ENCODE results near the gene RGS6. TPM values are rescaled to one million over a fixed set of nuclear protein-coding genes. Genes with fewer than 3 reads are reported as not detected.

The RGS6 gene
- total RNA-seq, 2 donors from 2014 or later: 0.08 TPM; not detected in 1

GRCh38 chr14:72483311-72483710 lies 551.1 kb downstream of the RGS6 start:
- H3K36me3 Mint-ChIP-seq: peaks cover 23% of the 10 kb centered on the region
- no peak for ATAC-seq
- H3K27me3 Mint-ChIP-seq: no peaks in the 10 kb centered on the region
- no peak for DNase-seq (ENCODE audit: low spot score)
- H3K4me3 Mint-ChIP-seq: no peak overlapping the region
- H3K9me3 Mint-ChIP-seq: peaks cover 7% of the 10 kb centered on the region
- H3K27ac Mint-ChIP-seq: no peak overlapping the region
- H3K4me1 Mint-ChIP-seq (ENCODE audit: low read depth in 2 of 2): peaks cover 32 to 42% of the 10 kb centered on the region in 2 donors

DNA sequence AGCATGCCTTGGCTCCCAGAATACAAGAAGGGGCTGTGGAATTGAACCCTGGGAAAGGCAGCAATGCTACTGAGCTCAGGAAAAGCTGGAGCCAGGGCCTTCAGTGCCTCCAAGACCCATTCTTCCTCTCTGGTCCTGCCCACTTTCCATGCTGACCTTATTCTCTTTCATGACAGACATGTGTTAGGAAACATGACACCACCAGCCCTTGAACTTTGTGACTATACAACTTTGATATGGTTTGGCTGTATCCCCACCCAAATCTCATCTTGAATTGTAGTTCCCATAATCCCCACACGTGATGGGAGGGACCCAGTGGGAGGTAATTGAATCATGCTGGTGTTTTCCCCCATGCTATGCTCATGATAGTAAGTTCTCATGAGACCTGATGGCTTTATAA lies 553.5 kb downstream of the RGS6 start:
- Mint-ChIP-seq H3K27me3 (no peaks in the 10 kb centered on the region), H3K4me1 (ENCODE audit: low read depth in 2 of 2) (peaks cover 17 to 23% of the 10 kb centered on the region in 2 donors), H3K4me3 (no peak overlapping the region), H3K9me3 (peaks cover 10% of the 10 kb centered on the region), H3K36me3 (peaks cover 34% of the 10 kb centered on the region), H3K27ac (peak overlapping the region in 1 of 2 donors; percentile 10)
- no peak for ATAC-seq
- no peak for DNase-seq (ENCODE audit: low spot score)

- ATAC-seq (no peak), DNase-seq (ENCODE audit: low spot score) (no peak)
- no peaks in the 10 kb centered on the region for H3K27me3 Mint-ChIP-seq
- H3K4me3 Mint-ChIP-seq: no peak overlapping the region
- peaks cover 27% of the 10 kb centered on the region for H3K36me3 Mint-ChIP-seq
- H3K27ac Mint-ChIP-seq: peak overlapping the region in 1 of 2 donors; percentile 27
- H3K4me1 Mint-ChIP-seq (ENCODE audit: low read depth in 2 of 2): peaks cover 6 to 13% of the 10 kb centered on the region in 2 donors
- H3K9me3 Mint-ChIP-seq: peaks cover 10% of the 10 kb centered on the region
Observed at GRCh38 chr14:72488514-72488913, 556.3 kb downstream of the RGS6 start.

GRCh38 chr14:72492196-72492595 lies 560.0 kb downstream of the RGS6 start:
- Mint-ChIP-seq H3K27me3 (peaks cover 2 to 4% of the 10 kb centered on the region in 2 donors), H3K4me3 (no peak overlapping the region), H3K4me1 (ENCODE audit: low read depth in 2 of 2) (peaks cover 6% of the 10 kb centered on the region in 2 donors), H3K9me3 (peaks cover 4% of the 10 kb centered on the region), H3K27ac (no peak overlapping the region), H3K36me3 (peaks cover 21% of the 10 kb centered on the region)
- DNase-seq (ENCODE audit: low spot score) (no peak), ATAC-seq (no peak)

GRCh38 chr14:72495668-72496067 lies 563.4 kb downstream of the RGS6 start:
- no peak overlapping the region for H3K4me3 Mint-ChIP-seq
- no peak overlapping the region for H3K27ac Mint-ChIP-seq
- H3K9me3 Mint-ChIP-seq: no peaks in the 10 kb centered on the region
- DNase-seq (ENCODE audit: low spot score): no peak
- no peak for ATAC-seq
- H3K4me1 Mint-ChIP-seq (ENCODE audit: low read depth in 2 of 2): peaks cover 5 to 10% of the 10 kb centered on the region in 2 donors
- H3K27me3 Mint-ChIP-seq: peaks cover 2 to 4% of the 10 kb centered on the region in 2 donors
- peaks cover 4% of the 10 kb centered on the region for H3K36me3 Mint-ChIP-seq

- Mint-ChIP-seq H3K36me3 (peaks cover 4% of the 10 kb centered on the region), H3K9me3 (no peaks in the 10 kb centered on the region), H3K4me1 (ENCODE audit: low read depth in 2 of 2) (peaks cover 5 to 10% of the 10 kb centered on the region in 2 donors), H3K27ac (peak overlapping the region in 1 of 2 donors; percentile 67), H3K4me3 (no peak overlapping the region), H3K27me3 (peaks cover 2 to 4% of the 10 kb centered on the region in 2 donors)
- ATAC-seq (no peak), DNase-seq (ENCODE audit: low spot score) (no peak)
Observed at GRCh38 chr14:72498646-72499045, 566.4 kb downstream of the RGS6 start.

GRCh38 chr14:72499746-72500145 lies 567.5 kb downstream of the RGS6 start:
- peaks cover 5 to 13% of the 10 kb centered on the region in 2 donors for H3K4me1 Mint-ChIP-seq (ENCODE audit: low read depth in 2 of 2)
- peak overlapping the region in 1 of 2 donors; percentile 25 for H3K27ac Mint-ChIP-seq
- no peaks in the 10 kb centered on the region for H3K9me3 Mint-ChIP-seq
- H3K36me3 Mint-ChIP-seq: no peaks in the 10 kb centered on the region
- DNase-seq (ENCODE audit: low spot score): no peak
- peaks cover 3 to 6% of the 10 kb centered on the region in 2 donors for H3K27me3 Mint-ChIP-seq
- ATAC-seq: no peak
- no peak overlapping the region for H3K4me3 Mint-ChIP-seq

GRCh38 chr14:72500234-72500838 lies 568.1 kb downstream of the RGS6 start:
- DNase-seq (ENCODE audit: low spot score) (no peak), ATAC-seq (no peak)
- Mint-ChIP-seq H3K4me3 (no peak overlapping the region), H3K9me3 (no peaks in the 10 kb centered on the region), H3K27me3 (peaks cover 0 to 5% of the 10 kb centered on the region in 2 donors), H3K36me3 (no peaks in the 10 kb centered on the region), H3K4me1 (ENCODE audit: low read depth in 2 of 2) (peaks cover 5 to 13% of the 10 kb centered on the region in 2 donors), H3K27ac (peak overlapping the region in 1 of 2 donors; percentile 25)

DNA sequence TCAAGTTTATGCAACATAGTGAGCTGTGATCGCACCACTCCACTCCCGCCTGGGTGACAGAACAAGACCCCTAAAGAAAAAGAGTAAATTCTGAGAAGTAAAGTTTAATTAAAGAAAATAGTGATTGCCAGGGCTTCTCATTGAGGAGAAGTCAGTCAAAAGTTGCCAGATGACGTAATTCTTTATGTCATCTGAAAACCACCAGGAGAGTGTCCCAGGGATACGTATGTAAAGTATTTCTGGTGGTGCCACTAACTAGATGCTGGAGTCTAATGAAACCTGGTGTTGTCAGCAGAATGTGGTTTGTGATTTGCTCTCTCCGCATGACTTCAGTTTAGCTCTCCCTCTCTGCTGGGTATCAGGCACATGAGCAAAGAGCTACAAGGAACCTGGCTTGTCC lies 569.2 kb downstream of the RGS6 start:
- no peaks in the 10 kb centered on the region for H3K36me3 Mint-ChIP-seq
- H3K4me1 Mint-ChIP-seq (ENCODE audit: low read depth in 2 of 2): peaks cover 5 to 13% of the 10 kb centered on the region in 2 donors
- peaks cover 0 to 6% of the 10 kb centered on the region in 2 donors for H3K27me3 Mint-ChIP-seq
- no peak overlapping the region for H3K27ac Mint-ChIP-seq
- H3K9me3 Mint-ChIP-seq: no peaks in the 10 kb centered on the region
- DNase-seq (ENCODE audit: low spot score) (no peak), ATAC-seq (no peak)
- no peak overlapping the region for H3K4me3 Mint-ChIP-seq

DNA sequence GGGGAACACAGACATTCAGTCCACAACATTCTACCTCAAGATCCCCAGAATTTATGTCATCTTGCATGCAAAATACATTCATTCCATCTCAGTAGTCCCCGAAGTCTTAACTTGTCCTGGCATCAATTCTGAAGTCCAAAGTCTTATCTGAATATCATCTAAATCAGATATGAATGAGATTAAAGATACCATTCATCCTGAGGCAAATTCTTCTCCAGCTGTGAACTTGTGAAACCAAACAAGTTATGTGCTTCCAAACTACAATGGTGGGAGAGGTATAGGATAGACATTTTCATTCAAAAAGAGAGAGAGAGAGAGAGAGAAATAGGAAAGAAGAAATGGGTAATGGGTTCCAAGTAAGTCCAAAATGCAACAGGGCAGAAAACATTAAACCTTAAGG lies 571.0 kb downstream of the RGS6 start:
- DNase-seq (ENCODE audit: low spot score): no peak
- no peak overlapping the region for H3K4me3 Mint-ChIP-seq
- H3K9me3 Mint-ChIP-seq: no peaks in the 10 kb centered on the region

DNA sequence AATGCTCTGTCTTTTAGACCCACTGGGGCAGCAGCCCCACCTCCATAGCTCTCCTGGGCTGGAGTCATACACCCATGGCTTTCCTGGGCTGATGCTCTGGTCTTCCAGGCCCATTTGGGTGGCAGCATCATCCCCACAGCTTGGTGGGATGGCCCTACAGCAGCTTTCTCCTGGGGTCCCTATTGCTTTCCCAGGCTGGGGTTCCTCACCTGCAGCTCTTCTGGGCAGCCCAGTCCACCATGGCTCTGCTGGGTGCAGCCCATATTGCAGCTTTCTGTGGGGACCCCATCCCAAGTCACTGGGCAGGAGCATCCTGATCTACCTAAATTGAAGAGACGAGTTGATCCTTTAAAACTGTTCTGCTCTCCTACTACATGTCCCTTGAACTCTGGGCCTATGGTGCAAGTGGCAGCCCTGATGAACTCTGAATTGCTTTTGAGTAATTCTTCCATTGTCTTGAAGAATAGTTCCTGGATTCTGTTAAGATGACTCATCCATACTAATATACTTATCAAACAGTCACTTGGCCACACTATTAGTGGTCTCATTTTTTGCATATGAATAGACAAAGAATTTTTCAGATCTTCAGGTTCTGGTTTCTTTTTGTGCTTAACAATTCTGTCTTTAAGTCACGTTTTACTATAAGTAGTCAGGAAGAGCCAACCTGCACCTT lies 571.6 kb downstream of the RGS6 start:
- no peak for DNase-seq (ENCODE audit: low spot score)
- no peaks in the 10 kb centered on the region for H3K36me3 Mint-ChIP-seq
- peaks cover 5 to 13% of the 10 kb centered on the region in 2 donors for H3K4me1 Mint-ChIP-seq (ENCODE audit: low read depth in 2 of 2)
- H3K4me3 Mint-ChIP-seq: no peak overlapping the region
- no peak for ATAC-seq
- no peak overlapping the region for H3K27ac Mint-ChIP-seq
- peaks cover 0 to 6% of the 10 kb centered on the region in 2 donors for H3K27me3 Mint-ChIP-seq
- no peaks in the 10 kb centered on the region for H3K9me3 Mint-ChIP-seq

More for the DNA sequence above, 571.0 kb downstream of the RGS6 start:
- ATAC-seq: no peak
- Mint-ChIP-seq H3K4me1 (ENCODE audit: low read depth in 2 of 2) (peaks cover 5 to 13% of the 10 kb centered on the region in 2 donors), H3K27me3 (peaks cover 0 to 6% of the 10 kb centered on the region in 2 donors), H3K27ac (no peak overlapping the region), H3K36me3 (no peaks in the 10 kb centered on the region)

DNA sequence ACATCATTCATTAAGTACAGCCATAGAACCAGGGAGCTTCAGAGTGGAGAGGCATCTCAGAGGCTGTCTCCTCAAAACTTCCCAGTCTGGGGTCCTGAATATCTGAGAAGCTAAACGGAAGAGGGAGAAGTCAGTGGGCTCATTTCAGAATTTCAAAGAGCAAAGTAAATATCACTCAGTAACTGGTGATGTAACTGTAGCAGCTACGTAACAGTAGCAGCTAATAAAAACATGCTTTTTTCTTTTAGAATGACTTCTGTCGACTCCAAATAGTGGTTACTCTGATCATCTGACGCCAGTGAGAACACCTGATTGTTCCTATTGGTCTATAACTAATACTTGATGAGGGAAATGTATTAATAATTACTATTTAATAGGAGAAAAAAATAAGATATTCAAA lies 578.3 kb downstream of the RGS6 start:
- no peak for DNase-seq (ENCODE audit: low spot score)
- Mint-ChIP-seq H3K27me3 (peaks cover 12 to 24% of the 10 kb centered on the region in 2 donors), H3K4me1 (ENCODE audit: low read depth in 2 of 2) (peaks cover 5 to 6% of the 10 kb centered on the region in 2 donors), H3K27ac (no peak overlapping the region), H3K9me3 (no peaks in the 10 kb centered on the region), H3K36me3 (no peaks in the 10 kb centered on the region), H3K4me3 (no peak overlapping the region)
- no peak for ATAC-seq

- Mint-ChIP-seq H3K9me3 (no peaks in the 10 kb centered on the region), H3K4me1 (ENCODE audit: low read depth in 2 of 2) (peaks cover 14 to 16% of the 10 kb centered on the region in 2 donors), H3K27me3 (peaks cover 10 to 24% of the 10 kb centered on the region in 2 donors), H3K4me3 (no peak overlapping the region), H3K27ac (no peak overlapping the region), H3K36me3 (no peaks in the 10 kb centered on the region)
- ATAC-seq (no peak), DNase-seq (ENCODE audit: low spot score) (no peak)
Observed at GRCh38 chr14:72512281-72512680, 580.1 kb downstream of the RGS6 start.

GRCh38 chr14:72512925-72513324 lies 580.7 kb downstream of the RGS6 start:
- Mint-ChIP-seq H3K36me3 (no peaks in the 10 kb centered on the region), H3K4me1 (ENCODE audit: low read depth in 2 of 2) (peaks cover 21 to 22% of the 10 kb centered on the region in 2 donors), H3K9me3 (no peaks in the 10 kb centered on the region), H3K27me3 (peaks cover 10 to 24% of the 10 kb centered on the region in 2 donors), H3K27ac (no peak overlapping the region), H3K4me3 (no peak overlapping the region)
- no peak for DNase-seq (ENCODE audit: low spot score)
- no peak for ATAC-seq

All from natural killer cell treated with Interleukin-12 subunit alpha and Interleukin-12 subunit beta and Interleukin-15 and Interleukin-18, amount 100 ng/mL, for 72 hours (primary cell).